HepG2 (cell line): ENCODE measurements around the gene BANK1. TPM values are rescaled to one million over a fixed set of nuclear protein-coding genes. Genes with fewer than 3 reads are reported as not detected.

Experiments used
- ATAC-seq: fragments of 200-7000 bp; cut with Tn5 transposase; 3 replicates; pipeline ENCODE4 v1.9.1; 2020; ENCODE audit warnings: mild to moderate bottlenecking, moderate library complexity
- BruUV-seq: library from RNA; stranded (reverse); fragments of 400-500 nt; replicated peaks from 2 replicates; lab custom pipeline; 2021; lab: Mats Ljungman, UMichigan
- CTCF ChIA-PET: fragments of 300-600 bp; formaldehyde crosslinking; extraction: SDS; loops from one replicate; lab custom pipeline; 2021; ENCODE audit warnings: low total read pairs, inconsistent platforms, low intra/inter-chr PET ratio; lab: Yijun Ruan, JAX
- POLR2A ChIA-PET: fragments of 350-600 bp; sonication (Branson Sonifier 250); formaldehyde crosslinking; loops from one replicate; lab custom pipeline; 2020; ENCODE audit warnings: antibody characterized with exemption, inconsistent platforms; lab: Yijun Ruan, JAX
- DNase-seq: peaks from one replicate; pipeline ENCODE4 v3.0.0-alpha.2; 2015; ENCODE audit warnings: low spot score
- FAIRE-seq: peaks from 3 replicates; lab custom pipeline; 2011; peaks lifted over from hg19 to GRCh38; lab: Jason Lieb, UNC
- H2AFZ ChIP-seq: one replicate; pipeline ENCODE4 v1.6.1; 2011; ENCODE audit warnings: low read length, inconsistent platforms
- H3K27ac ChIP-seq: fragments of 300-600 bp; 3 replicates; pipeline ENCODE4 v1.8.0; 2011; ENCODE audit warnings: mixed run types, mild to moderate bottlenecking, mixed read lengths, low read length, inconsistent platforms; ENCODE audit not compliant: insufficient read depth; ENCODE audit errors: extremely low read length
- H3K27me3 ChIP-seq, 2 experiments: fragments of 200-600 bp in 1 of 2; 2 replicates in 1 of 2; 3 replicates in 1 of 2; pipeline versions ENCODE4 v1.6.0 to v1.8.0; 2011; ENCODE audit warnings: low read length in 2 of 2, mild to moderate bottlenecking in 2 of 2, moderate library complexity in 2 of 2, inconsistent platforms in 1 of 2; ENCODE audit not compliant: insufficient read depth in 2 of 2, control insufficient read depth in 1 of 2
- H3K36me3 ChIP-seq, 2 experiments: fragments of 200-600 bp in 1 of 2; replicated peaks in 1 of 2; 2 replicates in 1 of 2; 3 replicates in 1 of 2; pipeline versions ENCODE4 v1.5.1 to v1.8.0; 2011; ENCODE audit warnings: low read length in 2 of 2, inconsistent platforms in 1 of 2; ENCODE audit not compliant: insufficient read depth in 2 of 2, control insufficient read depth in 1 of 2
- H3K4me1 ChIP-seq: 2 replicates; pipeline ENCODE4 v1.5.1; 2012; ENCODE audit warnings: low read length, inconsistent platforms; ENCODE audit not compliant: insufficient read depth
- H3K4me2 ChIP-seq: 2 replicates; pipeline ENCODE4 v1.6.0; 2011; ENCODE audit warnings: low read depth, low read length, inconsistent platforms
- H3K4me3 ChIP-seq, 3 experiments: fragments of 200-600 bp in 1 of 3; sonication (generic), shearing (Covaris generic) in 1 of 3; replicated peaks in 1 of 3; 2 replicates each; pipeline ENCODE4 v1.5.1; 2011 to 2016; ENCODE audit warnings: low read length in 3 of 3, inconsistent platforms in 2 of 3, low read depth in 2 of 3, mild to moderate bottlenecking in 2 of 3, control low read depth in 1 of 3, mixed read lengths in 1 of 3; ENCODE audit not compliant: insufficient read depth in 1 of 3
- H3K79me2 ChIP-seq: one replicate; pipeline ENCODE4 v1.6.1; 2011; ENCODE audit warnings: low read length, inconsistent platforms; ENCODE audit not compliant: insufficient read depth
- H3K9ac ChIP-seq: 2 replicates; pipeline ENCODE4 v1.6.0; 2011; ENCODE audit warnings: mild to moderate bottlenecking, low read depth, low read length, inconsistent platforms; ENCODE audit not compliant: insufficient read depth
- H3K9me3 ChIP-seq: 2 replicates; pipeline ENCODE4 v1.5.1; 2012; ENCODE audit warnings: mild to moderate bottlenecking, low read length
- H4K20me1 ChIP-seq: 2 replicates; pipeline ENCODE4 v1.6.0; 2011; ENCODE audit warnings: inconsistent platforms, mild to moderate bottlenecking, low read length, moderate library complexity; ENCODE audit not compliant: insufficient read depth
- CBX1 ChIP-seq: IDR thresholded peaks from one replicate; pipeline ENCODE4 v1.6.1; 2016; ENCODE audit warnings: antibody characterized with exemption, low read depth
- CERS6 ChIP-seq: sonication (generic); formaldehyde crosslinking; IDR thresholded peaks from 2 replicates; pipeline ENCODE4 v1.5.0; 2020; ENCODE audit warnings: missing genetic modification reagents
- ELK4 ChIP-seq: sonication (generic); formaldehyde crosslinking; IDR thresholded peaks from 2 replicates; pipeline ENCODE4 v1.9.0; 2021; ENCODE audit warnings: missing genetic modification reagents, borderline replicate concordance
- MXD4 ChIP-seq: IDR thresholded peaks from 2 replicates; pipeline ENCODE4 v1.6.1; 2016; ENCODE audit warnings: mild to moderate bottlenecking, missing biosample characterization, missing genetic modification reagents
- NONO ChIP-seq, 2 experiments: fragments of 450-650 bp in 1 of 2; sonication (generic) in 1 of 2; formaldehyde crosslinking in 1 of 2; IDR thresholded peaks in 1 of 2; conservative IDR thresholded peaks in 1 of 2; 2 replicates each; pipeline versions ENCODE4 v1.6.1 to v1.8.0; 2017 to 2022; ENCODE audit warnings: mild to moderate bottlenecking in 1 of 2, missing genetic modification reagents in 1 of 2, moderate library complexity in 1 of 2
- ZFP62 ChIP-seq: sonication (generic); formaldehyde crosslinking; IDR thresholded peaks from 2 replicates; pipeline ENCODE4 v1.4.0; 2020; ENCODE audit warnings: missing genetic modification reagents
- ZNF431 ChIP-seq: sonication (generic); formaldehyde crosslinking; IDR thresholded peaks from 2 replicates; pipeline ENCODE4 v1.9.0; 2022; ENCODE audit warnings: missing genetic modification reagents, low read depth, mild to moderate bottlenecking, borderline replicate concordance
- ZNF619 ChIP-seq: sonication (generic); formaldehyde crosslinking; IDR thresholded peaks from 2 replicates; pipeline ENCODE4 v1.4.0; 2020; ENCODE audit warnings: mild to moderate bottlenecking, missing genetic modification reagents
- ZNF788 ChIP-seq: sonication (generic); formaldehyde crosslinking; IDR thresholded peaks from 2 replicates; pipeline ENCODE4 v1.5.0; 2020; ENCODE audit warnings: mild to moderate bottlenecking, missing genetic modification reagents, borderline replicate concordance
- WGBS: methylation state at CpG from one replicate; pipeline ENCODE4 v1.1.6; 2017; ENCODE audit warnings: low lambda C conversion rate; 5-methylcytosine and 5-hydroxymethylcytosine counted together
- in situ Hi-C: cut with HindIII; loops from 2 replicates; pipeline ENCODE4 v1.10.0; 2017; ENCODE audit warnings: low pct_unique_long_range_greater_than_20kb; ENCODE audit not compliant: extremely low pct_ligation_motif_present
- intact Hi-C: fragments of 100-400 bp; cut with micrococcal nuclease; formaldehyde crosslinking; loops from one replicate; pipeline ENCODE4 v1.10.0; 2022; ENCODE audit not compliant: unreplicated experiment
- polyA plus RNA-seq, 8 experiments: library from polyadenylated mRNA; depleted of rRNA in 3 of 8; stranded (reverse) in 7 of 8; unstranded in 1 of 8; fragments of >200 nt; fragmentation: Illumina TruSeq in 4 of 8; extraction: Trizol in 4 of 8; gene quantifications; 2 replicates each; pipeline versions ENCODE4 v1.2.1 to v1.2.3, GENCODE V29; 2011 to 2016; ENCODE audit warnings: low read depth in 4 of 8, missing spikeins in 1 of 8, mixed read lengths in 1 of 8; ENCODE audit not compliant: insufficient read depth in 1 of 8
- total RNA-seq, 5 experiments: library from RNA; depleted of rRNA; stranded (reverse); fragments of >200 nt; fragmentation: Illumina TruSeq; extraction: Trizol; gene quantifications; 2 replicates each; pipeline ENCODE4 v1.2.3, GENCODE V29; 2016; ENCODE audit warnings: low read depth in 1 of 5
- TF ChIP-seq, protein P1 (sequence below): sonication (generic); formaldehyde crosslinking; IDR thresholded peaks from 2 replicates; pipeline ENCODE4 v1.5.1; 2020; ENCODE audit warnings: missing genetic modification reagents, mild to moderate bottlenecking, borderline replicate concordance
- TF ChIP-seq, protein P2 (sequence below): IDR thresholded peaks from 2 replicates; pipeline ENCODE4 v1.6.1; 2016; ENCODE audit warnings: low read depth
- TF ChIP-seq, protein P3 (sequence below): sonication (generic); formaldehyde crosslinking; IDR thresholded peaks from 2 replicates; pipeline ENCODE4 v1.9.0; 2021; ENCODE audit warnings: missing genetic modification reagents, mild to moderate bottlenecking, borderline replicate concordance
- TF ChIP-seq, protein P4 (sequence below): IDR thresholded peaks from 2 replicates; pipeline ENCODE4 v1.6.1; 2018; ENCODE audit warnings: missing genetic modification reagents, mild to moderate bottlenecking, missing compliant biosample characterization

BANK1 gene
- total and polyA plus RNA-seq, 2 of the 13 experiments (the other 11 are each of a cell fraction or from before 2014, with no cell fraction given): 0.15 TPM; not detected in 1

GRCh38 chr4:102037566-102037965 lies 247.0 kb downstream of the BANK1 start:
- Histone ChIP-seq H4K20me1 (no peaks in the 10 kb centered on the region), H3K36me3 (no peaks in the 10 kb centered on the region), H3K4me3 (no peak overlapping the region), H2AFZ (no peak overlapping the region), H3K9me3 (no peaks in the 10 kb centered on the region), H3K9ac (no peak overlapping the region), H3K4me1 (no peaks in the 10 kb centered on the region), H3K27ac (no peak overlapping the region), H3K4me2 (no peak overlapping the region), H3K79me2 (no peaks in the 10 kb centered on the region), H3K27me3 (no peaks in the 10 kb centered on the region)
- 0% methylated on average over 2 of the region's 2 CpGs for WGBS
- in situ Hi-C loops (no loop called here), intact Hi-C loops (no loop called here)
- no peak for FAIRE-seq
- ChIA-PET CTCF (no interaction called here), POLR2A (no interaction called here)
- no peak for ATAC-seq
- no peak for DNase-seq
- BruUV-seq: no TSS peak
- TF ChIP-seq ZNF788 (CRISPR knock-in tag): no peak
- no peak for TF ChIP-seq ZNF431 (CRISPR knock-in tag)
- TF ChIP-seq, protein P1, sequence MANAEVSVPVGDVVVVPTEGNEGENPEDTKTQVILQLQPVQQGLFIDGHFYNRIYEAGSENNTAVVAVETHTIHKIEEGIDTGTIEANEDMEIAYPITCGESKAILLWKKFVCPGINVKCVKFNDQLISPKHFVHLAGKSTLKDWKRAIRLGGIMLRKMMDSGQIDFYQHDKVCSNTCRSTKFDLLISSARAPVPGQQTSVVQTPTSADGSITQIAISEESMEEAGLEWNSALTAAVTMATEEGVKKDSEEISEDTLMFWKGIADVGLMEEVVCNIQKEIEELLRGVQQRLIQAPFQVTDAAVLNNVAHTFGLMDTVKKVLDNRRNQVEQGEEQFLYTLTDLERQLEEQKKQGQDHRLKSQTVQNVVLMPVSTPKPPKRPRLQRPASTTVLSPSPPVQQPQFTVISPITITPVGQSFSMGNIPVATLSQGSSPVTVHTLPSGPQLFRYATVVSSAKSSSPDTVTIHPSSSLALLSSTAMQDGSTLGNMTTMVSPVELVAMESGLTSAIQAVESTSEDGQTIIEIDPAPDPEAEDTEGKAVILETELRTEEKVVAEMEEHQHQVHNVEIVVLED (CRISPR knock-in tag): no peak
- TF ChIP-seq ELK4: no peak
- no peak for TF ChIP-seq ZNF619 (CRISPR knock-in tag)
- no peak for TF ChIP-seq MXD4 (CRISPR knock-in tag)
- TF ChIP-seq, protein P2, sequence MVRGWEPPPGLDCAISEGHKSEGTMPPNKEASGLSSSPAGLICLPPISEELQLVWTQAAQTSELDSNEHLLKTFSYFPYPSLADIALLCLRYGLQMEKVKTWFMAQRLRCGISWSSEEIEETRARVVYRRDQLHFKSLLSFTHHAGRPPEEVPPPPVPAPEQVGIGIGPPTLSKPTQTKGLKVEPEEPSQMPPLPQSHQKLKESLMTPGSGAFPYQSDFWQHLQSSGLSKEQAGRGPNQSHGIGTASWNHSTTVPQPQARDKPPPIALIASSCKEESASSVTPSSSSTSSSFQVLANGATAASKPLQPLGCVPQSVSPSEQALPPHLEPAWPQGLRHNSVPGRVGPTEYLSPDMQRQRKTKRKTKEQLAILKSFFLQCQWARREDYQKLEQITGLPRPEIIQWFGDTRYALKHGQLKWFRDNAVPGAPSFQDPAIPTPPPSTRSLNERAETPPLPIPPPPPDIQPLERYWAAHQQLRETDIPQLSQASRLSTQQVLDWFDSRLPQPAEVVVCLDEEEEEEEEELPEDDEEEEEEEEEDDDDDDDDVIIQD: no peak
- TF ChIP-seq, protein P3, sequence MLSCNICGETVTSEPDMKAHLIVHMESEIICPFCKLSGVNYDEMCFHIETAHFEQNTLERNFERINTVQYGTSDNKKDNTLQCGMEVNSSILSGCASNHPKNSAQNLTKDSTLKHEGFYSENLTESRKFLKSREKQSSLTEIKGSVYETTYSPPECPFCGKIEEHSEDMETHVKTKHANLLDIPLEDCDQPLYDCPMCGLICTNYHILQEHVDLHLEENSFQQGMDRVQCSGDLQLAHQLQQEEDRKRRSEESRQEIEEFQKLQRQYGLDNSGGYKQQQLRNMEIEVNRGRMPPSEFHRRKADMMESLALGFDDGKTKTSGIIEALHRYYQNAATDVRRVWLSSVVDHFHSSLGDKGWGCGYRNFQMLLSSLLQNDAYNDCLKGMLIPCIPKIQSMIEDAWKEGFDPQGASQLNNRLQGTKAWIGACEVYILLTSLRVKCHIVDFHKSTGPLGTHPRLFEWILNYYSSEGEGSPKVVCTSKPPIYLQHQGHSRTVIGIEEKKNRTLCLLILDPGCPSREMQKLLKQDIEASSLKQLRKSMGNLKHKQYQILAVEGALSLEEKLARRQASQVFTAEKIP (CRISPR knock-in tag): no peak
- no peak for TF ChIP-seq CBX1
- TF ChIP-seq CERS6 (CRISPR knock-in tag): no peak
- TF ChIP-seq NONO (IDR thresholded peaks at IDR 0.05): no peak
- TF ChIP-seq NONO (CRISPR knock-in tag; conservative IDR thresholded peaks at IDR 0.05): no peak
- TF ChIP-seq, protein P4, sequence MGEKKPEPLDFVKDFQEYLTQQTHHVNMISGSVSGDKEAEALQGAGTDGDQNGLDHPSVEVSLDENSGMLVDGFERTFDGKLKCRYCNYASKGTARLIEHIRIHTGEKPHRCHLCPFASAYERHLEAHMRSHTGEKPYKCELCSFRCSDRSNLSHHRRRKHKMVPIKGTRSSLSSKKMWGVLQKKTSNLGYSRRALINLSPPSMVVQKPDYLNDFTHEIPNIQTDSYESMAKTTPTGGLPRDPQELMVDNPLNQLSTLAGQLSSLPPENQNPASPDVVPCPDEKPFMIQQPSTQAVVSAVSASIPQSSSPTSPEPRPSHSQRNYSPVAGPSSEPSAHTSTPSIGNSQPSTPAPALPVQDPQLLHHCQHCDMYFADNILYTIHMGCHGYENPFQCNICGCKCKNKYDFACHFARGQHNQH: no peak
- TF ChIP-seq ZFP62: no peak
